Measurements from ENCODE around the gene MSI2.

DNA sequence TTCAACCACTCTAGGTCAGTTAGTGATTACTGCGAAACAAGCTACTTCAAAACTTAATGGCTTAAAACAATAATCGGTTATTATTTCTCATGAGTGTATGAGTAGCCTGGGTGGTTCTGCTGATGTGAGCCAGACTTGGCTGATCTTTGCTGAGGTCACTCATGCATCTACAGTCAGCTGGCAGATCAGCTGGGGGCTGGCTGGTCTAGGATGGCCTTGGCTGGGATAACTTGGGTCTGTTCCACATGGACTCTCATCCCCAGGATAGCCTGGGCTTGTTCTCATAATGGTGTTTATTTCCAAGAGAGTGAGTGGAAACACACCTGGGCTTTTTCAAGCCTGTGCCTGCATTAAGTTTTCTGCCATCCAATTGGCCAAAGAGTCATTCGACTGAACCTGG is 475.7 kb downstream of the MSI2 start:
- TF ChIP-seq CTCF (conservative IDR thresholded peaks at IDR 0.05; ENCODE audit: low read length) (no peak), EZH2phosphoT487 (IDR thresholded peaks at IDR 0.05; ENCODE audit: borderline replicate concordance, low read depth, low read length) (no peak)
